Keratinocyte (primary cell): ENCODE measurements around the gene RUFY2. TPM values are rescaled to one million over a fixed set of nuclear protein-coding genes. Genes with fewer than 3 reads are reported as not detected.

Experiments
- DNase-seq: peaks from one replicate; pipeline ENCODE4 v3.0.0-alpha.2; 2011; ENCODE audit warnings: low read depth, missing footprints, low spot score
- FAIRE-seq: peaks from 2 replicates; lab custom pipeline; 2011; peaks lifted over from hg19 to GRCh38; lab: Jason Lieb, UNC
- H2AFZ ChIP-seq: 2 replicates; pipeline ENCODE4 v1.6.0; 2012; ENCODE audit warnings: low read length, control low read depth, inconsistent platforms; ENCODE audit not compliant: control insufficient read depth
- H3K27ac ChIP-seq: 2 replicates; pipeline ENCODE4 v1.5.1; 2011; ENCODE audit warnings: low read length; ENCODE audit not compliant: control insufficient read depth, insufficient read depth
- H3K27me3 ChIP-seq: 3 replicates; pipeline ENCODE4 v1.6.0; 2011; ENCODE audit warnings: low read length; ENCODE audit not compliant: control insufficient read depth, insufficient read depth; ENCODE audit errors: extremely low read depth
- H3K36me3 ChIP-seq, 2 experiments: 2 replicates in 1 of 2; 3 replicates in 1 of 2; pipeline ENCODE4 v1.5.1; 2011; ENCODE audit warnings: low read length in 2 of 2, mild to moderate bottlenecking in 1 of 2; ENCODE audit not compliant: control insufficient read depth in 2 of 2, insufficient read depth in 2 of 2; ENCODE audit errors: extremely low read depth in 1 of 2
- H3K4me1 ChIP-seq: 3 replicates; pipeline ENCODE4 v1.5.1; 2011; ENCODE audit warnings: low read length; ENCODE audit not compliant: control insufficient read depth, insufficient read depth; ENCODE audit errors: extremely low read depth
- H3K4me2 ChIP-seq: 3 replicates; pipeline ENCODE4 v1.6.0; 2011; ENCODE audit warnings: low read depth, low read length; ENCODE audit not compliant: control insufficient read depth, insufficient read depth; ENCODE audit errors: extremely low read depth
- H3K4me3 ChIP-seq, 3 experiments: fragments of 200-600 bp in 1 of 3; sonication (generic) in 1 of 3; 2 replicates in 2 of 3; 3 replicates in 1 of 3; pipeline ENCODE4 v1.5.1; 2011 to 2016; ENCODE audit warnings: low read length in 3 of 3, mild to moderate bottlenecking in 3 of 3, control low read depth in 2 of 3, inconsistent platforms in 1 of 3, low read depth in 1 of 3, mixed read lengths in 1 of 3, mixed run types in 1 of 3, moderate library complexity in 1 of 3; ENCODE audit not compliant: control insufficient read depth in 2 of 3, insufficient read depth in 2 of 3; ENCODE audit errors: extremely low read depth in 1 of 3
- H3K79me2 ChIP-seq: 2 replicates; pipeline ENCODE4 v1.6.0; 2012; ENCODE audit warnings: low read length; ENCODE audit not compliant: control insufficient read depth, insufficient read depth
- H3K9ac ChIP-seq: 3 replicates; pipeline ENCODE4 v1.6.0; 2011; ENCODE audit warnings: low read length; ENCODE audit not compliant: control insufficient read depth, insufficient read depth; ENCODE audit errors: extremely low read depth
- H3K9me1 ChIP-seq: 3 replicates; pipeline ENCODE4 v1.6.0; 2011; ENCODE audit warnings: low read length; ENCODE audit not compliant: control insufficient read depth, insufficient read depth; ENCODE audit errors: extremely low read depth
- H3K9me3 ChIP-seq: 2 replicates; pipeline ENCODE4 v1.5.1; 2012; ENCODE audit warnings: low read depth, low read length; ENCODE audit not compliant: control insufficient read depth
- H4K20me1 ChIP-seq: 3 replicates; pipeline ENCODE4 v1.6.0; 2011; ENCODE audit warnings: low read length; ENCODE audit not compliant: control insufficient read depth, insufficient read depth; ENCODE audit errors: extremely low read depth
- CTCF ChIP-seq, 3 experiments: IDR thresholded peaks in 1 of 3; conservative IDR thresholded peaks in 1 of 3; optimal IDR thresholded peaks in 1 of 3; 2 replicates in 2 of 3; 3 replicates in 1 of 3; pipeline versions ENCODE3 to v1.5.1; 2011; ENCODE audit warnings: low read length in 3 of 3, mild to moderate bottlenecking in 3 of 3, moderate library complexity in 2 of 3, control low read depth in 1 of 3, inconsistent platforms in 1 of 3; ENCODE audit not compliant: insufficient read depth in 2 of 3; ENCODE audit errors: extremely low read depth in 1 of 3
- EZH2 ChIP-seq: IDR thresholded peaks from one replicate; pipeline ENCODE4 v1.6.1; 2012; ENCODE audit warnings: inconsistent platforms, mild to moderate bottlenecking, low read length, moderate library complexity
- dilution Hi-C: fragments of 300-500 bp; cut with MboI; formaldehyde crosslinking; loops from one replicate; pipeline ENCODE4 v1.7.0; 2020; ENCODE audit warnings: low sequenced_read_pairs; ENCODE audit not compliant: extremely low pct_ligation_motif_present
- polyA plus RNA-seq, 5 experiments: library from polyadenylated mRNA; depleted of rRNA in 3 of 5; stranded (reverse) in 3 of 5; stranded (forward) in 1 of 5; unstranded in 1 of 5; fragments of >200 nt; gene quantifications; 1 replicate in 1 of 5; 2 replicates in 3 of 5; 3 replicates in 1 of 5; pipeline versions ENCODE4 v1.2.1 to v1.2.3, GENCODE V29; 2011 to 2012; ENCODE audit warnings: missing spikeins in 2 of 5, low read depth in 1 of 5, low replicate concordance in 1 of 5

Gene RUFY2
- polyA plus RNA-seq, 1 donor (not counting 4 experiments of a cell fraction or from before 2014, with no cell fraction given): 15.6 TPM

- Histone ChIP-seq H3K4me3 (no peak overlapping the region), H2AFZ (no peak overlapping the region), H3K36me3 (peaks cover 3 to 7% of the 10 kb centered on the region in 2 experiments), H3K27ac (no peak overlapping the region), H4K20me1 (no peaks in the 10 kb centered on the region), H3K27me3 (no peaks in the 10 kb centered on the region), H3K4me2 (no peak overlapping the region), H3K9me3 (no peaks in the 10 kb centered on the region), H3K9ac (no peak overlapping the region), H3K9me1 (no peaks in the 10 kb centered on the region), H3K4me1 (no peaks in the 10 kb centered on the region), H3K79me2 (no peaks in the 10 kb centered on the region)
- TF ChIP-seq EZH2: no peak
- no peak for TF ChIP-seq CTCF (optimal IDR thresholded peaks at IDR 0.05 in 1 of 3, IDR thresholded peaks at IDR 0.05 in 1 of 3, conservative IDR thresholded peaks at IDR 0.05 in 1 of 3; ENCODE audit: extremely low read depth in 1 of 3, insufficient read depth in 2 of 3, low read length in 3 of 3)
- dilution Hi-C loops: no loop called here
- DNase-seq: no peak
- FAIRE-seq: no peak
Observed at GRCh38 chr10:68365611-68366010, 41.5 kb downstream of the RUFY2 start.

- DNase-seq: no peak
- no peak for FAIRE-seq
- no peaks in the 10 kb centered on the region for H3K9me1 ChIP-seq
- H4K20me1 ChIP-seq: no peaks in the 10 kb centered on the region
- no peaks in the 10 kb centered on the region for H3K27me3 ChIP-seq
- H3K36me3 ChIP-seq: peaks cover 3 to 7% of the 10 kb centered on the region in 2 experiments
- H3K79me2 ChIP-seq: no peaks in the 10 kb centered on the region
- TF ChIP-seq EZH2 (no peak), CTCF (optimal IDR thresholded peaks at IDR 0.05 in 1 of 3, IDR thresholded peaks at IDR 0.05 in 1 of 3, conservative IDR thresholded peaks at IDR 0.05 in 1 of 3; ENCODE audit: extremely low read depth in 1 of 3, insufficient read depth in 2 of 3, low read length in 3 of 3) (no peak)
- H3K9ac ChIP-seq: no peak overlapping the region
- no peaks in the 10 kb centered on the region for H3K4me1 ChIP-seq
- dilution Hi-C loops: no loop called here
- H3K9me3 ChIP-seq: no peaks in the 10 kb centered on the region
- H3K27ac ChIP-seq: no peak overlapping the region
- H3K4me3 ChIP-seq: no peak overlapping the region
- no peak overlapping the region for H2AFZ ChIP-seq
- no peak overlapping the region for H3K4me2 ChIP-seq
Observed at GRCh38 chr10:68364101-68364886, 42.8 kb downstream of the RUFY2 start.
